HG03196 (cell line): Measurements from ENCODE around the gene LILRB3.
"Not testable (repeated sequence)": the region's sequence is repeated elsewhere in the genome, so short reads cannot be mapped to it uniquely, and the experiment has no call there.

Source experiments
- ATAC-seq: cut with Tn5 transposase; IDR thresholded peaks from one replicate; pipeline ENCODE4 v1.9.1; 2021; ENCODE audit not compliant: unreplicated experiment

The LILRB3 gene

GRCh38 chr19:54222474-54223276, at the start of gene LILRB3:
TSS of gene LILRB3 (minus strand) at chr19:54223007. CDS start at chr19:54222976, 31 bp downstream.
- not testable (repeated sequence) for ATAC-seq

- not testable (repeated sequence) for ATAC-seq
These were observed 49.4 kb upstream of the LILRB3 start for GRCh38 chr19:54272181-54272580.

GRCh38 chr19:54271587-54271986, 48.8 kb upstream of the LILRB3 start:
- not testable (repeated sequence) for ATAC-seq

GRCh38 chr19:54271106-54271505, 48.3 kb upstream of the LILRB3 start:
- no peak for ATAC-seq

GRCh38 chr19:54268936-54269335, 46.1 kb upstream of the LILRB3 start:
- ATAC-seq, result no peak

GRCh38 chr19:54266133-54266532, 43.3 kb upstream of the LILRB3 start:
- no peak for ATAC-seq

- no peak for ATAC-seq
These were observed 39.7 kb upstream of the LILRB3 start for GRCh38 chr19:54262470-54262869.

- no peak for ATAC-seq
These were observed 39.3 kb upstream of the LILRB3 start for GRCh38 chr19:54262066-54262465.

GRCh38 chr19:54257116-54257480, 34.3 kb upstream of the LILRB3 start, which contains the start of gene LILRB5:
TSS of gene LILRB5 (minus strand) at chr19:54257273. CDS start at chr19:54257193, 80 bp downstream.
- ATAC-seq, result no peak

- ATAC-seq, result no peak
These were observed 33.7 kb upstream of the LILRB3 start for GRCh38 chr19:54256250-54257115.

- ATAC-seq, result no peak
These were observed 32.4 kb upstream of the LILRB3 start for GRCh38 chr19:54255105-54255775.

- no peak for ATAC-seq
These were observed 31.5 kb upstream of the LILRB3 start for GRCh38 chr19:54254195-54254906.

GRCh38 chr19:54253331-54254194, 30.8 kb upstream of the LILRB3 start:
- ATAC-seq, result no peak

- ATAC-seq, result no peak
These were observed 30.0 kb upstream of the LILRB3 start for GRCh38 chr19:54252845-54253244.

GRCh38 chr19:54252243-54252642, 29.4 kb upstream of the LILRB3 start:
- ATAC-seq, result no peak

GRCh38 chr19:54248016-54248601, 25.3 kb upstream of the LILRB3 start:
- no peak for ATAC-seq

GRCh38 chr19:54247106-54247930, 24.5 kb upstream of the LILRB3 start:
- ATAC-seq, result no peak

GRCh38 chr19:54245936-54246335, 23.1 kb upstream of the LILRB3 start:
- ATAC-seq, result no peak
